ENCODE results near the gene PALLD. TPM values are rescaled to one million over a fixed set of nuclear protein-coding genes. Genes with fewer than 3 reads are reported as not detected.

The PALLD gene
- total RNA-seq, 1 experiment from 2014 or later, result 27.6 TPM

- Mint-ChIP-seq H3K27me3 (ENCODE audit: unreplicated experiment) (no peaks in the 10 kb centered on the region), H3K27ac (ENCODE audit: unreplicated experiment) (no peak overlapping the region), H3K9me3 (ENCODE audit: low read depth, unreplicated experiment) (no peaks in the 10 kb centered on the region), H3K4me3 (ENCODE audit: low read depth, unreplicated experiment) (no peak overlapping the region), H3K4me1 (ENCODE audit: low read depth, unreplicated experiment) (peaks cover 9% of the 10 kb centered on the region), H3K36me3 (ENCODE audit: insufficient read depth, unreplicated experiment) (no peaks in the 10 kb centered on the region)
- TF ChIP-seq, protein P1, sequence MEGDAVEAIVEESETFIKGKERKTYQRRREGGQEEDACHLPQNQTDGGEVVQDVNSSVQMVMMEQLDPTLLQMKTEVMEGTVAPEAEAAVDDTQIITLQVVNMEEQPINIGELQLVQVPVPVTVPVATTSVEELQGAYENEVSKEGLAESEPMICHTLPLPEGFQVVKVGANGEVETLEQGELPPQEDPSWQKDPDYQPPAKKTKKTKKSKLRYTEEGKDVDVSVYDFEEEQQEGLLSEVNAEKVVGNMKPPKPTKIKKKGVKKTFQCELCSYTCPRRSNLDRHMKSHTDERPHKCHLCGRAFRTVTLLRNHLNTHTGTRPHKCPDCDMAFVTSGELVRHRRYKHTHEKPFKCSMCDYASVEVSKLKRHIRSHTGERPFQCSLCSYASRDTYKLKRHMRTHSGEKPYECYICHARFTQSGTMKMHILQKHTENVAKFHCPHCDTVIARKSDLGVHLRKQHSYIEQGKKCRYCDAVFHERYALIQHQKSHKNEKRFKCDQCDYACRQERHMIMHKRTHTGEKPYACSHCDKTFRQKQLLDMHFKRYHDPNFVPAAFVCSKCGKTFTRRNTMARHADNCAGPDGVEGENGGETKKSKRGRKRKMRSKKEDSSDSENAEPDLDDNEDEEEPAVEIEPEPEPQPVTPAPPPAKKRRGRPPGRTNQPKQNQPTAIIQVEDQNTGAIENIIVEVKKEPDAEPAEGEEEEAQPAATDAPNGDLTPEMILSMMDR (IDR thresholded peaks at IDR 0.05; ENCODE audit: unreplicated experiment), result no peak
- DNase-seq, result no peak
- BruUV-seq (replicated peaks), result no TSS peak
- CTCF ChIA-PET, result no interaction called here
- intact Hi-C loops (cut with micrococcal nuclease; ENCODE audit: unreplicated experiment), result no loop called here
These were observed 55.3 kb downstream of the PALLD start for GRCh38 chr4:168551945-168552695.

DNA sequence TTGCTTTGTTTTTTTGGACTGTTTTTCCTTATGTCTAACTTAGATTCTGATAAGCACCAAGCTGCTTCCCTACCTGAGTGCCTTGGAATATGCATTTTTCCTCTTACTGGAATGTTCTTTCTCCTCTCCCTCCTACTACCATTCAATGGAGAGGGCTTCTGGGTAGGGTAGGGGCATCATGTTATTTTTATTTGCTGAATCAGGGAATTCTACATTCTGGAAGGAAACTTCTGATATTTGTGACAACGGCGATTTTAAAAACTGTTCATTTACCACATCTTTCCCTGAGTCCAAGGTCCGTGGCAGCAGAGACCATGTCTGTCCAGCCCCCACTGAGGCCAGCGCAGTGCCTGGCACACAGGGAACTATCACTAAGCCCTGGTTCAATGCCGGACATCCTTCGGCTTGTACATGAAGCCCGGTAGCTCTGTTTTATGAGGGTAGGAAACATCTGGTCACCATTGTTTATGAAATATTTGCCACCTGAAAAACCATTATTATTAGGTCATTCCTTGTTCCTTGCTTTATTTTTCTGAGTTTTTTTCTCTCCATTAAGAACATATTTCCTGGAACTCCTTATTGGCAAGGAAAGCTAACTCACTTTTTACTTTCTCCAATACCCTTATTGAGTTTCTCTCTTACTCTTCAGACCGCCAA is 57.0 kb downstream of the PALLD start:
- H3K4me1 Mint-ChIP-seq (ENCODE audit: low read depth, unreplicated experiment), result peaks cover 21% of the 10 kb centered on the region
- no peak for DNase-seq
- CTCF ChIA-PET, result no interaction called here
- H3K9me3 Mint-ChIP-seq (ENCODE audit: low read depth, unreplicated experiment), result peaks cover 4% of the 10 kb centered on the region
- TF ChIP-seq, protein P1 (IDR thresholded peaks at IDR 0.05; ENCODE audit: unreplicated experiment), result no peak
- H3K27ac Mint-ChIP-seq (ENCODE audit: unreplicated experiment), result no peak overlapping the region
- H3K4me3 Mint-ChIP-seq (ENCODE audit: low read depth, unreplicated experiment), result no peak overlapping the region
- intact Hi-C loops (cut with micrococcal nuclease; ENCODE audit: unreplicated experiment), result no loop called here
- H3K27me3 Mint-ChIP-seq (ENCODE audit: unreplicated experiment), result no peaks in the 10 kb centered on the region
- BruUV-seq (replicated peaks), result no TSS peak
- no peaks in the 10 kb centered on the region for H3K36me3 Mint-ChIP-seq (ENCODE audit: insufficient read depth, unreplicated experiment)

DNA sequence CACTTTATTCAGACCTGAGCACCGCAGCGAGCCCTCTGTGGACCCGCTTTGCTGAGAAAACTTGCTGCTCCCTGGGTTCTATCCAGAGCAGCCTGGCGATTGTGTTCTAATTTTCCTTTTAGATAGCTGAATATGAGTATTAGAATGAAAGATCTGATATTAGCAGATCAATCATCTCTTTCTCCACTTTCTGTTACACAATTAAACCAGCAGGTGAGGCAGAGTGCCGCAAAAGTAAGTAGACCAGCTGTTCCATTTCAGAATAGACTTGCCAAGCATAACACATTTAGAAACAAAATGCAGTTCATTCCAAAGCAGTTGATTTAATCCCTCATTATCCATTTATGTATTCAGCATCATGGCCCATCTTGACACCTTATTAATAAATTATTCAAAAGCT is 58.6 kb downstream of the PALLD start:
- no peak for DNase-seq
- Mint-ChIP-seq H3K27ac (ENCODE audit: unreplicated experiment) (no peak overlapping the region), H3K36me3 (ENCODE audit: insufficient read depth, unreplicated experiment) (no peaks in the 10 kb centered on the region), H3K4me3 (ENCODE audit: low read depth, unreplicated experiment) (no peak overlapping the region), H3K9me3 (ENCODE audit: low read depth, unreplicated experiment) (peaks cover 4% of the 10 kb centered on the region), H3K4me1 (ENCODE audit: low read depth, unreplicated experiment) (peaks cover 36% of the 10 kb centered on the region), H3K27me3 (ENCODE audit: unreplicated experiment) (no peaks in the 10 kb centered on the region)
- CTCF ChIA-PET, result no interaction called here
- intact Hi-C loops (cut with micrococcal nuclease; ENCODE audit: unreplicated experiment), result no loop called here
- BruUV-seq (replicated peaks), result no TSS peak
- TF ChIP-seq, protein P1 (IDR thresholded peaks at IDR 0.05; ENCODE audit: unreplicated experiment), result no peak

DNA sequence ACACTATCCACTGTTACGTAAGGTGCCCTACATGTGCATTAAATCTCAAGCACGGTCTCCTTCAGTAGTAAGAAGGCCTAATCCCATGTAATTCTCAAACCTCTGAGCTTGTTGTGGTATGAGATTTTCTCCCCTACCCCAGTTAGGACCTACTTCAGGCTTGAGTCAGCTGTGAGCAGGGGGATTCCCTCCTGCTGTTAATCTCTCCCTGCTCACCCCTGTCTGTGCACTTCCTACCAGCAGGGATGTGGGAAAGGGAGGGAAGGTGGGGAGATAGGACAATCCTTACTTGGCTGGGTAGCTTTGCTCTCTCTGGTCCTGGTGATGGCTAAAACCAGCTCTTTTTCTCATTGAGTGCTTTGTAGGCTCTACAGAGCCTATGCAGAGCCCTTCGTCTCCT is 60.8 kb downstream of the PALLD start:
- intact Hi-C loops (cut with micrococcal nuclease; ENCODE audit: unreplicated experiment), result no loop called here
- H3K36me3 Mint-ChIP-seq (ENCODE audit: insufficient read depth, unreplicated experiment), result no peaks in the 10 kb centered on the region
- DNase-seq, result no peak
- no peak overlapping the region for H3K4me3 Mint-ChIP-seq (ENCODE audit: low read depth, unreplicated experiment)
- BruUV-seq (replicated peaks), result no TSS peak
- H3K27me3 Mint-ChIP-seq (ENCODE audit: unreplicated experiment), result no peaks in the 10 kb centered on the region
- H3K4me1 Mint-ChIP-seq (ENCODE audit: low read depth, unreplicated experiment), result peaks cover 35% of the 10 kb centered on the region
- no peak overlapping the region for H3K27ac Mint-ChIP-seq (ENCODE audit: unreplicated experiment)
- CTCF ChIA-PET, result no interaction called here
- TF ChIP-seq, protein P1 (IDR thresholded peaks at IDR 0.05; ENCODE audit: unreplicated experiment), result no peak
- peaks cover 4% of the 10 kb centered on the region for H3K9me3 Mint-ChIP-seq (ENCODE audit: low read depth, unreplicated experiment)

Data from Calu3 (cell line).